ENCODE data around the gene CYP4V2.

The CYP4V2 gene
- 11.9 to 42.9 reads per million in 2 experiments for total RNA-seq

DNA sequence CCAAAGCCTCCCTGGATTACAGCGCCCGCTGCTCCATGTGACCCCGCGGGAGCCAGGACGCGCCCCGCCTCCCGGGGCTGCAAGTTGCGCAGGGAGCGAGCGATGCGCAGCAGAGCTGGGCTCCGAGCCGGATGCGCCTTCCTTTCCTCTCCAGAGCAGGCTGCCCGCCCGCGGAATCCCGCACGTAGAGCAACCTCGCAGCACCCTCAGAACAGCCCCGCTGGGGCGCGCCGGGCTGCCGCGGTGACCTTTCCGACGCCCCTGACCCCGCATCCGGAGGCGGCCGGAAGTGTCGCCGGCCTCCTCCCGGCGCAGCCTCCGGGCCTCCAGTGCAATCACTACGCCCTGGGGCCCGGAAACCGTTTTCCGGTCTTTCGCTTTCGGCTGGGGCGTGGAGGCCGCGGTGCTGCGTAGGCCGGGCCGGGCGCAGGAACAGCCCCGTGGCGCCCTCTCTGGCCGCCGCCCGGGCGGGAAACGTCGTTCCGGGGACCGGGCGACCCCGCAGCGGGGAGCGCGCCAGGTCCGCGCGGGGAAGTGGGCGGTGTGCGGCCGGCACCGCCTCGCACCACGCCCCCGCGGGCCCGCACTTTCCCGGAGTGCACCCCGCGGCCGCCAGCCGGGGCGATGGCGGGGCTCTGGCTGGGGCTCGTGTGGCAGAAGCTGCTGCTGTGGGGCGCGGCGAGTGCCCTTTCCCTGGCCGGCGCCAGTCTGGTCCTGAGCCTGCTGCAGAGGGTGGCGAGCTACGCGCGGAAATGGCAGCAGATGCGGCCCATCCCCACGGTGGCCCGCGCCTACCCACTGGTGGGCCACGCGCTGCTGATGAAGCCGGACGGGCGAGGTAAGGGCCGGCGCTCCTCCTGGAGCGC, at the start of gene CYP4V2:
Gene CYP4V2 (plus strand): TSS at position 368 of the 866 bp plus-strand sequence. CDS start 257 bp downstream, at position 625.
- DNase-seq (ENCODE audit: low read depth) = peak; percentile 69

DNA sequence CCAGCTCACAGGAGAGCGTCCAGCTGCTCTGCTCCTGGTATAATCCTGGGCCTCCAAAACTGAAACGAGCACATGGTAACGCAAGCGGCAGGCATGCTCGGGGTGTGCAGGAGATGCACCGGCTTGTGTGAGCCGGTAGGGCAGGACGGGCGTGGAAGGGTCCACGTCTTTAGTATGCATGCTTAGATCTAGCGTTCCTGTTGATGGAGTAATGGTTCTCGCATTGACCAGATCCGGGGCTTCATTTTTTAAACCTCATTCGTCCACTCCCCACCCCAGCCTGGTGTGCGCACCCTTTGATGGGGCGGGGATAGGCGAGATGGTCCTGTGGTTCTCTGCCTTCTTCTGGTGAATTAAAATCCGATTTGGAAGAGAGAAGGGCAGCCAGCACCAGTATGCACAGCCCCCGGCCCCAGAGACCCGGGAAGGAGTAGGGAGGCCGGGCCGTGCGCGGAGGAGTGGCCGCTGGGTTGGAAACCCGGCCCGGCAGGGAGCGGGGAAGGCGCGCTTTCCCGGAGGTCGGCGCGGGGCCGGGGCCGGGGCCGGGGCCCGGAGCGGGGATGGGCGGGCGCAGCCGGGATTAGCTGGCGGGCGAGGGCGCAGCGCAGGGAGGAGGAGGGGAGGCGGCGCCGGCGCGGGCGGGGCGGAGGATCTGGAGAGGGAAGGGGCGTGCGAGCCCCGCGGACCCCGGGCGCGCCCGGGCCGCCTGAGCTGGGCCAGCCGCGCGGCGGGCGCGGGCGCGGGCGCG, 47.0 kb upstream of the CYP4V2 start:
- no peak for DNase-seq (ENCODE audit: low read depth)

DNA sequence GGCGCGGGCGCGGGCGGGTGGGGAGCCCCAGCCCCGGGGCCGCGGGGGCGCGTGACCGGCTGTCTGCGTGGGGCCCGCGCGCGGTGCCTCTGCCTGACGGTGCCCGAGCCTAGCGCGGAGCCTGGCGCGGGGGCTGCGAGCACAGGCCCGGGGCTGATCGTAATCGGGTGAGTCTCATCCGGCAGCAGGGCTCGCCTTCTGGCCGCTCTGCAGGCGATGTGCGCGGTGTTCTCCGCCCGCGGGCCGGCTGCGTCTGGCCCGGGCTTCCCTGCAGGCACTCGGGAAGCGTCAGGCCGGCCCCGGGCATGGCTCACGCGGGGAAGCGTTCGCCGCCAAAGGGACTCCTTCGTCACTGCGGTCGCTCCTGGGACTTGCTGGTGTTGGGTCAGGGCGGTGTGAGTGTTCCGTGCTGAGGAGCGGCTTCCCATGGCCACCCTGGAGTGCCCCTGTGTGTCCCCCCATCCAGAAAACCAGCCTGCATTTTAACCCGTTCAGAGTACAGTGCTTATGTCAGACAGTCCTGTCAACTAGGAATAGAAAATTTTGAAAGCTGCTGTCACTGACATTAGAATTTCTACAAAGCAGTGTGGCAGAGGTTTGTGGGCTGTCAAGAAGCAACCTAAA, 46.3 kb upstream of the CYP4V2 start:
- DNase-seq (ENCODE audit: low read depth) = no peak

DNA sequence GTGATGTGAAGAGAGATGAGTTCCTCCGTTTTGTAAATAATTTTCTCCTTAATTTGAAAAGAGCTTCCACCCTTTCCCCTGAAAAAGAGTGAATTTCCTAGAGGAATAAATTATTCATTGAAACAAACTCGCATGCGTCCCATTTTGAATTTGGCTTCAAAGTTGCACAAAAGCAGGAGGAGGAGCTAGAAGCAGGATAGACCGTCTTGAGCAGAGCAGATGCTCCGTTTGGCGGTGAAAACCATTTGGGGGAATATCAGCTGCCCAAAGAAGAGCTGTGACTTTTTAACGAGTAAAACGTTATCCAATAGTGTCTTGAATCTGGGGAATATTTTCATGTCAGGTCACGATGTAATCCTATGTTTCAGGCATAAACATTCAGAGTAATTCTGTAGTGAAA, 44.9 kb upstream of the CYP4V2 start:
- no peak for DNase-seq (ENCODE audit: low read depth)

GRCh38 chr4:186148336-186148975, 42.9 kb upstream of the CYP4V2 start:
- DNase-seq (ENCODE audit: low read depth) = no peak

DNA sequence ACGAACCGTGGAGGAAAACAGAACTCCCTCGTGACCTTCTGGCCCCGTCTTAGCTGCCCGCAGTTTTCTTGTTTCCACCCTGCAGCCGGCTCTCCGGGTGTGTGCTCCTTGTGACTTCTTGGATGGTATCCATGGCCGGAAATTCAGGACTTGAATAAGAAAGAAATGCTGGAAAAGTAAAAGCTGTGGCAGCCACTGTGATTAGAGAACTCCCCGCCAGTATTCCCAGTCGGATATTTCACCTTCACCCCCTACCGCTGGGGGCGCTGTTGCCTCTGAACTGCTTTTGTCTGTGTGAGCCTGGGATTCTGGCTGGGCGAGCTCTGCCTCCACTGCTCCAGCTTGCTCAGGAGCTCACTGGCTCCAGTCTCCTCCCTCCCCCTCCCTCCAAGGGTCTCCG, 41.5 kb upstream of the CYP4V2 start:
- no peak for DNase-seq (ENCODE audit: low read depth)

DNA sequence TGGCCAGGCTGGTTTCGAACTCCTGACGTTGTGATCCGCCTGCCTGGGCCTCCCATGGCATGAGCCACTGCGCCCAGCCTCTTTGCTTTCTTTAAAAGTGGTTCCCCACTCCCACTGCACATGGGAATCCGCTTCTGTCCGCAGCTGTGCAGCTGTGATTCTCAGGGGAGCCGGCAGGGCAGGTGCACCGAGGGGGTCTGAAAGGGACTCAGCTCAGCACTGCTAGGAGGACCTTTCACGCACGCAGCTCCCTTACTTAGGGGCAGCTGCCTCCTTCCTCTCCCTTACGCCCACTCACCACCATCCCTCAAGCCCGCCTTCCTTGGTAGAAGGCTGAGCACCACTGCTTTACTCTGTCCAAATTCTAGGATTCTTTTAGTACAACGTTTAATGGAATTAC, 40.4 kb upstream of the CYP4V2 start:
- DNase-seq (ENCODE audit: low read depth) = no peak

DNA sequence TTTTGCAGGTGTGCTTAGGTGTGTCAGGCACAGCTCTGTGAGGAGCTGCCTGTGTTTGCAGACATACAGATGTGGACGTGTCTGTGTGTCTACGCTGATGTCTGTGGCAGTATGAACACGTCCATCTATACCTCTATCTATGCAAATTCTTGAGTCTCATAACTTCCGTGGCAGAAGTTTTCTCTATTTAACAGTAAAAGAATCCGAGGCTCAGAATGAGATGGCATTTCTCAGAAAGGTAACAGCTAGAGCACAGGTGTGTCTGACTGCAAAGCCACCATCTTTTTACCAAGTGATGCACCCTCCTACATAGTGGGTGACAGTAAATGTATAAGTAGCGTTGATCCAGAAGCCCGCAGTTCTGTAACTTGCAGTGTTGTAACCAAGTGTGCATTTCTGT, 39.9 kb upstream of the CYP4V2 start:
- DNase-seq (ENCODE audit: low read depth) = no peak

DNA sequence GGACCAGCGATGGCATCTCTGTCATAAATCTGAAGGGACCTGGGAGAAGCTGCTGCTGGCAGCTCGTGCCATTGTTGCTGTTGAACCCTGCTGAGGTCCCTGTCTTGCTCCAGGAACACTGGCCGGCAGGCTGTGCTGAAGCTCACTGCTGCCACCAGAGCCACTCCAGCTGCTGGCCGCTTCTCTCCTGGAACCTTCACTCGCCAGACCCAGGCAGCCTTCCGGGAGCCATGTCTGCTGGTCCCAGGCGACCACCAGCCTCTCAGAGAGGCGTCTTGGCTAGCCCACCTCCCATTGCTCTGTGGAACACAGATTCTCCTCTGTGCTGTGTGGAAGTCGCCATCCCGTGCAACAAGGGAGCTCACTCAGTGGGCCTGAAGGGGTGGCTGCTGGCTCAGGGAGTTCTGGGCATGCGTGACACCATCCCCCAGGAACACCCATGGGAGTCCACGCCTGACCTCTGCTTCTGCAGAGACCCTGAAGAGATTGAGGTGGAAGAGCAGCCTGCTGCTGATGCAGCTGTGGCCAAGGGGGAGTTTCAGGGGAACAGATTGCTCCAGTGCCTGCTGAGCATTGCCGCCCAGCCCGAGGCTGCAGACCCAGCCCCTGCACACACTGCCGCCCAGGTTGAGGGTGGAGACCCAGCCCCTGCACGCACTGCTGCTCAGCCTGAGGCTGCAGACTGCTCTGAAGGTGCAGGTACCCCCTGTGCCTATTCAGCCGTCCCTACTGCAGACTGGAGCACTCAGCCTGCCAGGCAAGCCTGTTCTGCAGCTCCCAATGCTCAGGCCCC, 33.1 kb upstream of the CYP4V2 start:
- no peak for DNase-seq (ENCODE audit: low read depth)

DNA sequence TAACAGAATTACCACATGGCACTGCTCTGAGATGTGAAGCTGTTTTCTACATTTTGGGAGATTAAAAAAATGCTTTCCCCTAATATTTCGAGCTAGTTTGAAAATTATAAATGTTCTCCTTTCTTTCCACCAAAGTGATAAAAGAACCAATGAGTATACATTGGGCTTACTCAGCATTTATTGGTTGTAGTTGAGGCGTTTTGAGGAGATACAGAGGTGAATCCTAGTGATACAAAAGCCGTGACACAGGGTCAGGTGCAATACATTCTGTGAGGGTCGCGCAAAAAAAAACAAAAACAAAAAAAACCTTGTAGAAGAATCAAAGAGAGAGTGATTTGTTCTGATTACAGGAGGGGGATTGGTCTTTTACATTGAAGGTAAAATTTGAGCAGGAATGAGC, 32.4 kb upstream of the CYP4V2 start:
- no peak for DNase-seq (ENCODE audit: low read depth)

- DNase-seq (ENCODE audit: low read depth) = no peak
These were observed 31.8 kb upstream of the CYP4V2 start for GRCh38 chr4:186159613-186160012.

- no peak for DNase-seq (ENCODE audit: low read depth)
These were observed 30.2 kb upstream of the CYP4V2 start for GRCh38 chr4:186161138-186161537.

DNA sequence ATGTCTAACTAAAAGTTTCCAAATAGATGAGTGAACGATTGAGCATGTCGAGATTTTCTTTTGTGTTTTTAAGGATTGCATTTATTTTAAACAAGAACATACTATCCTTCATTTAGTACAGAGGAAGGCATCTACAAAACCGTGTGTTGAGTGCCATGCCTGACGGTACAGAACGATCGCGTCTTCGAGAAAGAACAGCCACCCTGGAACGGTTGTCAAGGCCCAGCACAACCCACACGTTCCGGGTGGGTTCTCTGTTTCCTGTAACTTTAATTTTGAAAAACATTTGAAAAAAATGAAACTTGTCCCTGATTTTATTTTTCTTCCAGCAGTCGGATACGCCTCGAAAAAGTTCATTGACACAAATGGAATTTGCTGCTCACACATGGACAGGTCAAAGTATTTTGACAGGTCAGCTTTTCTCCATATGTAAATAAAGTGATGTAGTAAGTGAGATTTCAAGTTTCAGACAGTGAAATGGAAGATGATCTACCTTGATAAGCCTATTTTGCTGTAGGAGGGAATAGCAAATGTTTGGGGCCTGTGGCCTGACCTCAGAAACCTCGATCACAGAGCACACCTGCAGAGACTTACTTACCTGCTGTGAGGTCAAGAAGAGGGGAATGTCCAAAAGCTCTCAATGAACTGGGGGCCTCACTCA, 24.4 kb upstream of the CYP4V2 start:
- DNase-seq (ENCODE audit: low read depth) = no peak

DNA sequence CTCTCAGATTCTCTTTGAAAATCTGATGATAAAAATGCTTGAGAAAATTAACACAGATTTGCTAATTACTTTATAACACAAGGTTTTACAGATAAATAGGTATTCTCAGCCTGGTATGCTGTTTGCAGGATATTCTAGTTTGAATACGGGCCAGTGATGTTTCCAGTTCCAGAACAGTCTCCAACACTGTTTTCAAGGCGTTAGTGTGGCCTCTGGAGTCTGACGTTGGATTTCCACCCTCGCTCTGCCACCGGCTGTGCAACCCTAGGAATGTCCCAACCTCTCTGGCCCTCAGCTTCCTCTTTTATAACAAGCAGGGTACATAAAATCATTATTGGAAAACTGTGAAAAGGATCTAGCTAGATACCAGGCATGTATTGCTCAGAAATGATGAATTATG, 23.8 kb upstream of the CYP4V2 start:
- no peak for DNase-seq (ENCODE audit: low read depth)

DNA sequence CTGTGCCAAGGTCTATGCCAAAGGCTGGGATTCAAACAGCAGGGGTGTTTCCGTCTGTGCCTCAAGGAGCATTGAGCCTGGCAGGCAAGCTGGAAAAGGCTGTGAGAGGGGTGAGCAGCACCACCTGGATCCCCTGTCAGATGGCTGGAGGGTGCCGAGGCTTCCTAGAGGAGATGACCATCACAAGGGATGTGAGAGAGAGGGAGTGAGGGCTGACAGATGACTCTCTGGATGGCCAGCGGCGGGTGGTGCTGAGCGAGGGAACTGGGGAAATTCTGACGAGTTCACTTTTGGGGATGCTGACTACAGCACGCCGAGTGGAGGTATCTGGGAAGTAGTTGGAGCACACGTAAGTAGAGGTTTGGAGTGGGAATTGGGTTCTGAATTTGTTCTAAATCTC, 22.6 kb upstream of the CYP4V2 start:
- DNase-seq (ENCODE audit: low read depth) = no peak

- DNase-seq (ENCODE audit: low read depth) = no peak
These were observed 21.9 kb upstream of the CYP4V2 start for GRCh38 chr4:186169333-186169944.

GRCh38 chr4:186169945-186170802, 21.2 kb upstream of the CYP4V2 start:
- no peak for DNase-seq (ENCODE audit: low read depth)

- DNase-seq (ENCODE audit: low read depth) = no peak
These were observed 20.4 kb upstream of the CYP4V2 start for GRCh38 chr4:186170966-186171365.

GRCh38 chr4:186172546-186172945, 18.8 kb upstream of the CYP4V2 start:
- no peak for DNase-seq (ENCODE audit: low read depth)

All from T follicular helper cell (primary cell).